Measurements from ENCODE around the gene NXPH1. TPM values are rescaled to one million over a fixed set of nuclear protein-coding genes. Genes with fewer than 3 reads are reported as not detected.

Gene NXPH1
- total RNA-seq, 4 donors from 2014 or later, result not detected

DNA sequence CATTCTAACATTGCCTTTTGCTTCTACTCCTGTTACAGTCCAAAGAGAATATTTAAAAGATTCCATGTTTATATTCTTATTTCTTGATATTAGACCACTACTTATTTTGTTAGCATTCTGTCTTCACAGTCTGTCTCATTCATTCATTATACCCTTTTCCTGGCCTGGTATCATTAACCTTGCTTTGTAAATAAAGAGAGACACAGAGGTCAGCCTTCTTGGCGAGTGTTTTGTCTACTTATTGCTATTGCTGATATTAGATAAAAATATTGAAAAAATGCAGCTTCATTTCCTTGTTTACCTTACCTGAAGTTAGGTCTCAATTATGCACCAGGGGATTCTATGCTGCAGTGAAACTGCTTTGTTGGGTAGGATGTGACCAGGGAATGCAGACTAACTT, 179.2 kb downstream of the NXPH1 start:
- H3K4me3 ChIP-seq, result no peak overlapping the region
- DNase-seq, result no peak
- in situ Hi-C loops (cut with MboI; ENCODE audit: low sequenced_read_pairs in 4 of 4) (no loop called here), intact Hi-C loops (cut with DNase I; ENCODE audit: low total_unique reads) (no loop called here)
- H3K4me1 ChIP-seq, result no peaks in the 10 kb centered on the region
- no peak for ATAC-seq
- H3K36me3 ChIP-seq, result no peaks in the 10 kb centered on the region
- H3K27ac ChIP-seq, result no peak overlapping the region
- TF ChIP-seq POLR2A (IDR thresholded peaks at IDR 0.05), result no peak
- TF ChIP-seq, protein P1, sequence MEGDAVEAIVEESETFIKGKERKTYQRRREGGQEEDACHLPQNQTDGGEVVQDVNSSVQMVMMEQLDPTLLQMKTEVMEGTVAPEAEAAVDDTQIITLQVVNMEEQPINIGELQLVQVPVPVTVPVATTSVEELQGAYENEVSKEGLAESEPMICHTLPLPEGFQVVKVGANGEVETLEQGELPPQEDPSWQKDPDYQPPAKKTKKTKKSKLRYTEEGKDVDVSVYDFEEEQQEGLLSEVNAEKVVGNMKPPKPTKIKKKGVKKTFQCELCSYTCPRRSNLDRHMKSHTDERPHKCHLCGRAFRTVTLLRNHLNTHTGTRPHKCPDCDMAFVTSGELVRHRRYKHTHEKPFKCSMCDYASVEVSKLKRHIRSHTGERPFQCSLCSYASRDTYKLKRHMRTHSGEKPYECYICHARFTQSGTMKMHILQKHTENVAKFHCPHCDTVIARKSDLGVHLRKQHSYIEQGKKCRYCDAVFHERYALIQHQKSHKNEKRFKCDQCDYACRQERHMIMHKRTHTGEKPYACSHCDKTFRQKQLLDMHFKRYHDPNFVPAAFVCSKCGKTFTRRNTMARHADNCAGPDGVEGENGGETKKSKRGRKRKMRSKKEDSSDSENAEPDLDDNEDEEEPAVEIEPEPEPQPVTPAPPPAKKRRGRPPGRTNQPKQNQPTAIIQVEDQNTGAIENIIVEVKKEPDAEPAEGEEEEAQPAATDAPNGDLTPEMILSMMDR (IDR thresholded peaks at IDR 0.05 in 4 of 5, conservative IDR thresholded peaks at IDR 0.05 in 1 of 5), result no peak
- H3K27me3 ChIP-seq, result no peaks in the 10 kb centered on the region
- no peaks in the 10 kb centered on the region for H3K9me3 ChIP-seq

- intact Hi-C loops (cut with DNase I; ENCODE audit: low total_unique reads), result no loop called here
- Histone ChIP-seq H3K4me3 (no peak overlapping the region), H3K9me3 (no peaks in the 10 kb centered on the region)
These were observed 179.8 kb downstream of the NXPH1 start for GRCh38 chr7:8613191-8613590.

GRCh38 chr7:8615019-8615418, 181.6 kb downstream of the NXPH1 start:
- in situ Hi-C loops (cut with MboI; ENCODE audit: low sequenced_read_pairs in 4 of 4), result no loop called here
- TF ChIP-seq, protein P1 (IDR thresholded peaks at IDR 0.05 in 4 of 5, conservative IDR thresholded peaks at IDR 0.05 in 1 of 5), result no peak
- TF ChIP-seq POLR2A (IDR thresholded peaks at IDR 0.05), result no peak

More at GRCh38 chr7:8613191-8613590, 179.8 kb downstream of the NXPH1 start:
- no peaks in the 10 kb centered on the region for H3K27me3 ChIP-seq
- H3K36me3 ChIP-seq, result no peaks in the 10 kb centered on the region
- no peak overlapping the region for H3K27ac ChIP-seq
- H3K4me1 ChIP-seq, result no peaks in the 10 kb centered on the region
- DNase-seq (no peak), ATAC-seq (no peak)
- in situ Hi-C loops (cut with MboI; ENCODE audit: low sequenced_read_pairs in 4 of 4), result no loop called here
- TF ChIP-seq, protein P1 (IDR thresholded peaks at IDR 0.05 in 4 of 5, conservative IDR thresholded peaks at IDR 0.05 in 1 of 5), result no peak
- no peak for TF ChIP-seq POLR2A (IDR thresholded peaks at IDR 0.05)

DNA sequence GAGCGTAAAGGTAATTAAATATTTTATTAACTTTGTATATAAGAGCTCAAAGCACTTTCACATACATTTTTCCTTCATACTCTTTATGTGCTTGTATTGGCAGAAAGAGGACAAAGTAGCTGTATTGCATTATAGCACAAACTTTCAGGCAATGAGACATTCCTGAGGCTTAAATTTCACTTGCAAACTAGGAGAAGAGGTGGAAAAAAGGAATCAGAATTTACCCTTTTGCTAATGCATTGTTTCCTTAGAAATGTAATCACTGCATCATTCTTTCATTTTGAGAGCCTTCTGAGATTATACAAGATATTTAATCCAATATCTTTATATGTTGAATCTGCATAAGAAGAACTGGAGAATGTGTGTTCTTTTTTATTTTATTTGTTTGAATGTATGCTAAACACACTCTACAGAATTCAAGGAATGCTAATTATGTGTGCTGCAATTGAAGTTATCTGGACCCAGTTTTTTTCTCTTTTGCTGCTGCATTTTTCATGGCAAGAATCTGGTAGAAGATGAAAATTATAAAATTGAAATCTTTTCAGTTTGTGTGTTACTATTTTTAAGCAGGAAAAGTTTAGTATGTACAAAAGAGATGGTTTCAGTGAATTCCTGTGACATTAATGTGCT, 185.1 kb downstream of the NXPH1 start:
- H3K9me3 ChIP-seq, result no peaks in the 10 kb centered on the region
- in situ Hi-C loops (cut with MboI; ENCODE audit: low sequenced_read_pairs in 4 of 4), result no loop called here
- no peak for TF ChIP-seq POLR2A (IDR thresholded peaks at IDR 0.05)
- TF ChIP-seq, protein P1 (IDR thresholded peaks at IDR 0.05 in 4 of 5, conservative IDR thresholded peaks at IDR 0.05 in 1 of 5), result no peak
- ATAC-seq, result no peak
- no peaks in the 10 kb centered on the region for H3K27me3 ChIP-seq
- H3K27ac ChIP-seq, result no peak overlapping the region
- no peaks in the 10 kb centered on the region for H3K4me1 ChIP-seq
- DNase-seq, result no peak
- no peak overlapping the region for H3K4me3 ChIP-seq
- no peaks in the 10 kb centered on the region for H3K36me3 ChIP-seq
- intact Hi-C loops (cut with DNase I; ENCODE audit: low total_unique reads), result no loop called here

More at GRCh38 chr7:8615019-8615418, 181.6 kb downstream of the NXPH1 start:
- DNase-seq, result no peak
- Histone ChIP-seq H3K27me3 (no peaks in the 10 kb centered on the region), H3K4me3 (no peak overlapping the region), H3K9me3 (no peaks in the 10 kb centered on the region), H3K27ac (no peak overlapping the region), H3K4me1 (no peaks in the 10 kb centered on the region), H3K36me3 (no peaks in the 10 kb centered on the region)
- no peak for ATAC-seq
- intact Hi-C loops (cut with DNase I; ENCODE audit: low total_unique reads), result no loop called here

GRCh38 chr7:8620169-8620568, 186.8 kb downstream of the NXPH1 start:
- ATAC-seq, result no peak
- no peak for DNase-seq
- H3K36me3 ChIP-seq, result no peaks in the 10 kb centered on the region
- no peaks in the 10 kb centered on the region for H3K27me3 ChIP-seq
- in situ Hi-C loops (cut with MboI; ENCODE audit: low sequenced_read_pairs in 4 of 4) (no loop called here), intact Hi-C loops (cut with DNase I; ENCODE audit: low total_unique reads) (no loop called here)
- H3K27ac ChIP-seq, result no peak overlapping the region
- no peaks in the 10 kb centered on the region for H3K4me1 ChIP-seq
- H3K9me3 ChIP-seq, result no peaks in the 10 kb centered on the region
- TF ChIP-seq, protein P1 (IDR thresholded peaks at IDR 0.05 in 4 of 5, conservative IDR thresholded peaks at IDR 0.05 in 1 of 5), result no peak
- no peak for TF ChIP-seq POLR2A (IDR thresholded peaks at IDR 0.05)
- H3K4me3 ChIP-seq, result no peak overlapping the region
